ENCODE results near the gene RAC3. TPM values are rescaled to one million over a fixed set of nuclear protein-coding genes. Genes with fewer than 3 reads are reported as not detected.
A peak's percentile ranks its signal among the peaks of the same experiment; 100 is the strongest.

Gene RAC3
- total RNA-seq, 1 donor from 2014 or later: not detected

- Histone ChIP-seq H3K4me1 (peaks cover 7 to 18% of the 10 kb centered on the region in 2 donors), H3K4me3 (peak overlapping the region; percentile 16 to 28), H3K9me3 (no peaks in the 10 kb centered on the region), H3K36me3 (peaks cover 0 to 2% of the 10 kb centered on the region in 2 donors), H3K27ac (peak overlapping the region; percentile 81 to 83), H3K27me3 (no peaks in the 10 kb centered on the region)
- no peak for TF ChIP-seq CTCF (IDR thresholded peaks at IDR 0.05)
- DNase-seq (ENCODE audit: low spot score in 2 of 2): no peak
- intact Hi-C loops (cut with DNase I): no loop called here
Observed at GRCh38 chr17:82012640-82013295, 18.7 kb upstream of the RAC3 start.

GRCh38 chr17:82013341-82013740 lies 18.1 kb upstream of the RAC3 start:
- Histone ChIP-seq H3K27ac (peak overlapping the region; percentile 81 to 83), H3K9me3 (no peaks in the 10 kb centered on the region), H3K36me3 (peaks cover 0 to 8% of the 10 kb centered on the region in 2 donors), H3K4me3 (peak overlapping the region; percentile 16 to 28), H3K4me1 (peaks cover 7 to 15% of the 10 kb centered on the region in 2 donors), H3K27me3 (no peaks in the 10 kb centered on the region)
- DNase-seq (ENCODE audit: low spot score in 2 of 2): no peak
- no peak for TF ChIP-seq CTCF (IDR thresholded peaks at IDR 0.05)
- intact Hi-C loops (cut with DNase I): no loop called here

GRCh38 chr17:82013772-82014321 lies 17.6 kb upstream of the RAC3 start:
- intact Hi-C loops (cut with DNase I): no loop called here
- Histone ChIP-seq H3K27ac (peak overlapping the region; percentile 81 to 83), H3K4me3 (peak overlapping the region in 1 of 2 donors; percentile 28), H3K36me3 (peaks cover 0 to 13% of the 10 kb centered on the region in 2 donors), H3K9me3 (no peaks in the 10 kb centered on the region), H3K27me3 (no peaks in the 10 kb centered on the region), H3K4me1 (peaks cover 7 to 15% of the 10 kb centered on the region in 2 donors)
- DNase-seq (ENCODE audit: low spot score in 2 of 2): no peak
- no peak for TF ChIP-seq CTCF (IDR thresholded peaks at IDR 0.05)

GRCh38 chr17:82014432-82014831 lies 17.0 kb upstream of the RAC3 start:
- no peak overlapping the region for H3K4me3 ChIP-seq
- TF ChIP-seq CTCF (IDR thresholded peaks at IDR 0.05): no peak
- H3K27ac ChIP-seq: no peak overlapping the region
- intact Hi-C loops (cut with DNase I): no loop called here
- H3K9me3 ChIP-seq: no peaks in the 10 kb centered on the region
- peaks cover 0 to 14% of the 10 kb centered on the region in 2 donors for H3K36me3 ChIP-seq
- no peaks in the 10 kb centered on the region for H3K27me3 ChIP-seq
- no peak for DNase-seq (ENCODE audit: low spot score in 2 of 2)
- H3K4me1 ChIP-seq: peaks cover 7 to 15% of the 10 kb centered on the region in 2 donors

- Histone ChIP-seq H3K36me3 (peaks cover 0 to 14% of the 10 kb centered on the region in 2 donors), H3K4me3 (no peak overlapping the region), H3K9me3 (no peaks in the 10 kb centered on the region), H3K27me3 (no peaks in the 10 kb centered on the region), H3K4me1 (peaks cover 7 to 15% of the 10 kb centered on the region in 2 donors), H3K27ac (no peak overlapping the region)
- no peak for DNase-seq (ENCODE audit: low spot score in 2 of 2)
- no peak for TF ChIP-seq CTCF (IDR thresholded peaks at IDR 0.05)
- intact Hi-C loops (cut with DNase I): no loop called here
Observed at GRCh38 chr17:82014971-82015310, 16.5 kb upstream of the RAC3 start.

All from ascending aorta (tissue), 2 donors.